ENCODE data around the gene OTUD1. TPM values are rescaled to one million over a fixed set of nuclear protein-coding genes. Genes with fewer than 3 reads are reported as not detected.
A peak's percentile ranks its signal among the peaks of the same experiment; 100 is the strongest.
"Not testable (repeated sequence)": the region's sequence is repeated elsewhere in the genome, so short reads cannot be mapped to it uniquely, and the experiment has no call there.

The OTUD1 gene, protein sequence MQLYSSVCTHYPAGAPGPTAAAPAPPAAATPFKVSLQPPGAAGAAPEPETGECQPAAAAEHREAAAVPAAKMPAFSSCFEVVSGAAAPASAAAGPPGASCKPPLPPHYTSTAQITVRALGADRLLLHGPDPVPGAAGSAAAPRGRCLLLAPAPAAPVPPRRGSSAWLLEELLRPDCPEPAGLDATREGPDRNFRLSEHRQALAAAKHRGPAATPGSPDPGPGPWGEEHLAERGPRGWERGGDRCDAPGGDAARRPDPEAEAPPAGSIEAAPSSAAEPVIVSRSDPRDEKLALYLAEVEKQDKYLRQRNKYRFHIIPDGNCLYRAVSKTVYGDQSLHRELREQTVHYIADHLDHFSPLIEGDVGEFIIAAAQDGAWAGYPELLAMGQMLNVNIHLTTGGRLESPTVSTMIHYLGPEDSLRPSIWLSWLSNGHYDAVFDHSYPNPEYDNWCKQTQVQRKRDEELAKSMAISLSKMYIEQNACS
- total RNA-seq (2013) = 48.7 TPM
- polyA plus RNA-seq (10 to 100 TPM; 18.8 to 81.0 (median 24.5) TPM), polyA minus RNA-seq (37.3 and 66.1 TPM in 2 replicates), total RNA-seq (105 to 387 (median 198) reads per million in 11 experiments)

DNA sequence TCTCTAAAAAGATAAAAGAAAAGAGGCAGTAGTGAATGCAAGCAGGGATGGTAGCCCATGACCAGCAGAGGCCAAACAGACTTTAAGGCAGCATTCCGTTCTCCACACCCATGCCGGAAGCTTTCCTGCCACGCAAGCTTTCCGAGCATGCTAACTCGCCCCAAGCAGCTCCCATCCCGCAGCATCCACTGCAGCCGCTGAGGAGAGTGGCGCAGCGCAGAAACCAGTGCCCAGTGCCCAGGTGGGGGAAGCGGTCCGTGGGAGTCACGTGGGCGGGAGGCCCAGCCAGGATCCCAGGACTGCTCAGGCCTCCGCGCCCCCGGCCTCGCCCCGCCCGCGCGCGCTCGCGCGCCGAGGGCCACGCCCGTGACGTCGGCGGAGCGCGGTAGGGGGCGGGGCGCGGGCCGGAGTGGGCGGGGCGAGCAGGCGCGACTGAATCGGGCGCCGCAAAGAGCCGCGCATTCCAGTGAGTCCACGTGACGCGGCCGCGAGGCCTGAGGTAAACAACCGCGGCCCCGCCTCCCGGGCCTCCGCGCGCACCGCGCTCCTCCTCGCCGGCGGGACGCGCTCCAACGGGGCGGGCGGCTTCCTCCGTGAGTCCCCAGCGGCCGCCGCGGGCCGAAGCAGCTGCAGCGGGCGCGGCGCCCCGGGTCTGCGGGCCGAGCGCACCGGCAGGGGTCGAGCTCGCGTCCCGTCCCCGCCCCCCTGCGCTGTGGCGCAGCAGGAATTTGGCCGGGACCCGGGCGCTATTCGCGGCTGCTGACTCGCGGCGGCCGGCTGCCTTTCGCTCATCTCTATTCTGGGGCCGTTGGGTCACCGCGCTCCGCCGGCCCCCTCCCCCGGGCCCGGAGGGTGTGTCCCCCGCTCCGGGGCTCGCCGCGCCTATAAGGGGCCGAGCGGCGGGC lies at the start of gene OTUD1:
TSS of gene OTUD1 (plus strand) at position 529 of the 905 bp plus-strand sequence. CDS start 383 bp downstream, outside the sequence.
- TF ChIP-seq, protein P1, sequence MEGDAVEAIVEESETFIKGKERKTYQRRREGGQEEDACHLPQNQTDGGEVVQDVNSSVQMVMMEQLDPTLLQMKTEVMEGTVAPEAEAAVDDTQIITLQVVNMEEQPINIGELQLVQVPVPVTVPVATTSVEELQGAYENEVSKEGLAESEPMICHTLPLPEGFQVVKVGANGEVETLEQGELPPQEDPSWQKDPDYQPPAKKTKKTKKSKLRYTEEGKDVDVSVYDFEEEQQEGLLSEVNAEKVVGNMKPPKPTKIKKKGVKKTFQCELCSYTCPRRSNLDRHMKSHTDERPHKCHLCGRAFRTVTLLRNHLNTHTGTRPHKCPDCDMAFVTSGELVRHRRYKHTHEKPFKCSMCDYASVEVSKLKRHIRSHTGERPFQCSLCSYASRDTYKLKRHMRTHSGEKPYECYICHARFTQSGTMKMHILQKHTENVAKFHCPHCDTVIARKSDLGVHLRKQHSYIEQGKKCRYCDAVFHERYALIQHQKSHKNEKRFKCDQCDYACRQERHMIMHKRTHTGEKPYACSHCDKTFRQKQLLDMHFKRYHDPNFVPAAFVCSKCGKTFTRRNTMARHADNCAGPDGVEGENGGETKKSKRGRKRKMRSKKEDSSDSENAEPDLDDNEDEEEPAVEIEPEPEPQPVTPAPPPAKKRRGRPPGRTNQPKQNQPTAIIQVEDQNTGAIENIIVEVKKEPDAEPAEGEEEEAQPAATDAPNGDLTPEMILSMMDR (IDR thresholded peaks at IDR 0.05) = no peak
- Mint-ChIP-seq H3K27ac (peak within 1 kb of the TSS; percentile 88 to 98 (median 95)), H3K4me1 (peaks cover 68% of the 10 kb centered on the region), H3K36me3 (peaks cover 23 to 35% of the 10 kb centered on the region in 2 donors), H3K9me3 (peaks cover 0 to 5% (median 2%) of the 10 kb centered on the region in 7 donors), H3K4me3 (peak within 1 kb of the TSS; percentile 96 to 99), H3K27me3 (ENCODE audit: low read depth in 3 of 3) (peaks cover 0 to 3% (median 0%) of the 10 kb centered on the region in 3 donors)
- Histone ChIP-seq H2AFZ (ENCODE audit: insufficient read depth, low read depth, low read length, poor library complexity, severe bottlenecking) (peak within 1 kb of the TSS; percentile 34), H3K9me3 (replicated peaks in 1 of 2; ENCODE audit: control insufficient read depth in 1 of 2, insufficient read depth in 1 of 2, low read length in 2 of 2) (no peaks in the 10 kb centered on the region), H3K4me3 (replicated peaks in 1 of 3; ENCODE audit: low read depth in 2 of 3, low read length in 3 of 3) (peak within 1 kb of the TSS; percentile 93 to 99 (median 94)), H3K27me3 (ENCODE audit: control insufficient read depth in 2 of 2, insufficient read depth in 2 of 2, low read length in 2 of 2) (no peaks in the 10 kb centered on the region), H3K9ac (ENCODE audit: insufficient read depth, low read length, poor library complexity, severe bottlenecking) (peak within 1 kb of the TSS; percentile 92), H3K4me1 (ENCODE audit: control insufficient read depth in 1 of 2, insufficient read depth in 2 of 2, low read length in 2 of 2) (peaks cover 47 to 69% of the 10 kb centered on the region in 2 donors), H3K36me3 (replicated peaks in 1 of 2; ENCODE audit: control insufficient read depth in 1 of 2, insufficient read depth in 2 of 2, low read length in 2 of 2) (peaks cover 6 to 10% of the 10 kb centered on the region in 2 donors), H3K27ac (ENCODE audit: low read depth in 1 of 2, low read length in 2 of 2) (peak within 1 kb of the TSS; percentile 43 to 87), H3K79me2 (ENCODE audit: insufficient read depth, low read length) (peaks cover 31% of the 10 kb centered on the region), H3K4me2 (replicated peaks; ENCODE audit: extremely low read depth, low read length, poor library complexity, severe bottlenecking) (peak within 1 kb of the TSS; percentile 92), H4K20me1 (ENCODE audit: insufficient read depth, low read length) (peaks cover 39% of the 10 kb centered on the region)
- peak; percentile 95 for DNase-seq
- intact Hi-C loops (cut with micrococcal nuclease) = loop anchor here in 1 of 2 donors (2.0 to 5.0 kb wide), 2 partner anchors 26 to 106 kb away; no protein-coding TSS in a partner anchor
- WGBS (ENCODE audit: insufficient coverage) = under 1% methylated on average over 113 of the region's 115 CpGs

- H3K36me3 ChIP-seq (replicated peaks in 1 of 2; ENCODE audit: control insufficient read depth in 1 of 2, insufficient read depth in 2 of 2, low read length in 2 of 2); H3K4me3 ChIP-seq (replicated peaks in 1 of 3; ENCODE audit: low read depth in 2 of 3, low read length in 3 of 3); H3K27ac ChIP-seq (ENCODE audit: low read depth in 1 of 2, low read length in 2 of 2); H3K9me3 ChIP-seq (replicated peaks in 1 of 2; ENCODE audit: control insufficient read depth in 1 of 2, insufficient read depth in 1 of 2, low read length in 2 of 2); H4K20me1 ChIP-seq (ENCODE audit: insufficient read depth, low read length); H3K4me1 ChIP-seq (ENCODE audit: control insufficient read depth in 1 of 2, insufficient read depth in 2 of 2, low read length in 2 of 2); H3K36me3 Mint-ChIP-seq; H3K4me3 Mint-ChIP-seq; H3K4me2 ChIP-seq (replicated peaks; ENCODE audit: extremely low read depth, low read length, poor library complexity, severe bottlenecking); H3K27me3 ChIP-seq (ENCODE audit: control insufficient read depth in 2 of 2, insufficient read depth in 2 of 2, low read length in 2 of 2); DNase-seq; H3K27ac Mint-ChIP-seq; H3K4me1 Mint-ChIP-seq; H3K79me2 ChIP-seq (ENCODE audit: insufficient read depth, low read length); intact Hi-C loops (cut with micrococcal nuclease); H3K27me3 Mint-ChIP-seq (ENCODE audit: low read depth in 3 of 3); H3K9ac ChIP-seq (ENCODE audit: insufficient read depth, low read length, poor library complexity, severe bottlenecking); H2AFZ ChIP-seq (ENCODE audit: insufficient read depth, low read depth, low read length, poor library complexity, severe bottlenecking): not testable (repeated sequence)
- peaks cover 0 to 11% (median 6%) of the 10 kb centered on the region in 7 donors for H3K9me3 Mint-ChIP-seq
- WGBS (ENCODE audit: insufficient coverage) = no CpG with 5 or more reads among the region's 10 CpGs
Observed at GRCh38 chr10:23390408-23390807, 48.5 kb upstream of the OTUD1 start.
